ENCODE results near the gene ECEL1.

DNA sequence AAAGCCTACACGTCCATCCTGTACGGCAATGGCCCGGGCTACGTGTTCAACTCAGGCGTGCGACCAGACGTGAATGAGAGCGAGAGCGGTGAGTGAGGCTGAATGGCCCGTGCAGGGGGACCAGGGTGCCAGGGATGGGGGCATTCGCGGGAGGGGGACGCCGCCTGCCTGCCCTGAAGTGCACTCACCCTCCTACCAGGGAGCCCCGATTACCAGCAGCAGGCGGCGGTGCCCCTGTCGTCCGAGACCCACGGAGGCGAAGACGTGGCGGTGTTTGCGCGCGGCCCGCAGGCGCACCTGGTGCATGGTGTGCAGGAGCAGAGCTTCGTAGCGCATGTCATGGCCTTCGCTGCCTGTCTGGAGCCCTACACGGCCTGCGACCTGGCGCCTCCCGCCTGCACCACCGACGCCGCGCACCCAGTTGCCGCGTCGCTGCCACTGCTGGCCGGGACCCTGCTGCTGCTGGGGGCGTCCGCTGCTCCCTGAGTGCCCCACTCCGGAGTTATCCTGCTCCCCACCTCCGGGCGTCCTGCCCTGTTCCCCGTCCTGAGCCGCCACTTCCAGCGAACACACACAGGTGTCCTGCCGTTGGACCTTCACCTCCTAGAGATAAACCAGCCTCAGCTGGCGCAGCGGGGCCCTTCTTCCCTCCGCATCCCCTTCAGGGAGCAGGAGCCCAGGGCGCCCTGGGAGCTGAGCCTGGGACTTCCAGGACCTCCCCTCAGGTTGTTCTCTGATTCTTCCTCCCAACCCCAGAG lies 28.8 kb downstream of the ECEL1 start:
- no peak for TF ChIP-seq CTCF (tag by site-specific recombination; IDR thresholded peaks at IDR 0.05)
- no peak for TF ChIP-seq ZNF280D (tag by site-specific recombination; IDR thresholded peaks at IDR 0.05)
- no peak for TF ChIP-seq KLF16 (tag by site-specific recombination; IDR thresholded peaks at IDR 0.05)
- TF ChIP-seq ZNF843 (tag by site-specific recombination; IDR thresholded peaks at IDR 0.05): no peak
- no peak for TF ChIP-seq ZSCAN5A (tag by site-specific recombination; IDR thresholded peaks at IDR 0.05)
- TF ChIP-seq ZNF274 (IDR thresholded peaks at IDR 0.05; ENCODE audit: low read length): no peak
- no peak for TF ChIP-seq ZNF274 (tag by site-specific recombination; IDR thresholded peaks at IDR 0.05; ENCODE audit: borderline replicate concordance)
- TF ChIP-seq, protein P1, sequence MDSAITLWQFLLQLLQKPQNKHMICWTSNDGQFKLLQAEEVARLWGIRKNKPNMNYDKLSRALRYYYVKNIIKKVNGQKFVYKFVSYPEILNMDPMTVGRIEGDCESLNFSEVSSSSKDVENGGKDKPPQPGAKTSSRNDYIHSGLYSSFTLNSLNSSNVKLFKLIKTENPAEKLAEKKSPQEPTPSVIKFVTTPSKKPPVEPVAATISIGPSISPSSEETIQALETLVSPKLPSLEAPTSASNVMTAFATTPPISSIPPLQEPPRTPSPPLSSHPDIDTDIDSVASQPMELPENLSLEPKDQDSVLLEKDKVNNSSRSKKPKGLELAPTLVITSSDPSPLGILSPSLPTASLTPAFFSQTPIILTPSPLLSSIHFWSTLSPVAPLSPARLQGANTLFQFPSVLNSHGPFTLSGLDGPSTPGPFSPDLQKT (IDR thresholded peaks at IDR 0.05; ENCODE audit: borderline replicate concordance, low read depth, low read length): no peak
- TF ChIP-seq ZNF596 (tag by site-specific recombination; IDR thresholded peaks at IDR 0.05): no peak
- TF ChIP-seq, protein P2, sequence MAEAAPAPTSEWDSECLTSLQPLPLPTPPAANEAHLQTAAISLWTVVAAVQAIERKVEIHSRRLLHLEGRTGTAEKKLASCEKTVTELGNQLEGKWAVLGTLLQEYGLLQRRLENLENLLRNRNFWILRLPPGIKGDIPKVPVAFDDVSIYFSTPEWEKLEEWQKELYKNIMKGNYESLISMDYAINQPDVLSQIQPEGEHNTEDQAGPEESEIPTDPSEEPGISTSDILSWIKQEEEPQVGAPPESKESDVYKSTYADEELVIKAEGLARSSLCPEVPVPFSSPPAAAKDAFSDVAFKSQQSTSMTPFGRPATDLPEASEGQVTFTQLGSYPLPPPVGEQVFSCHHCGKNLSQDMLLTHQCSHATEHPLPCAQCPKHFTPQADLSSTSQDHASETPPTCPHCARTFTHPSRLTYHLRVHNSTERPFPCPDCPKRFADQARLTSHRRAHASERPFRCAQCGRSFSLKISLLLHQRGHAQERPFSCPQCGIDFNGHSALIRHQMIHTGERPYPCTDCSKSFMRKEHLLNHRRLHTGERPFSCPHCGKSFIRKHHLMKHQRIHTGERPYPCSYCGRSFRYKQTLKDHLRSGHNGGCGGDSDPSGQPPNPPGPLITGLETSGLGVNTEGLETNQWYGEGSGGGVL (tag by site-specific recombination; IDR thresholded peaks at IDR 0.05): no peak
- TF ChIP-seq ZBTB20 (tag by site-specific recombination; IDR thresholded peaks at IDR 0.05): no peak
- TF ChIP-seq ZFP37 (tag by site-specific recombination; IDR thresholded peaks at IDR 0.05): no peak

Measured in HEK293 (cell line).